ENCODE data around the gene MPO. TPM values are rescaled to one million over a fixed set of nuclear protein-coding genes. Genes with fewer than 3 reads are reported as not detected.

Gene MPO
- total and polyA plus RNA-seq, 9 donors, result 0.02 to 0.67 (median 0.11) TPM; not detected in 4

DNA sequence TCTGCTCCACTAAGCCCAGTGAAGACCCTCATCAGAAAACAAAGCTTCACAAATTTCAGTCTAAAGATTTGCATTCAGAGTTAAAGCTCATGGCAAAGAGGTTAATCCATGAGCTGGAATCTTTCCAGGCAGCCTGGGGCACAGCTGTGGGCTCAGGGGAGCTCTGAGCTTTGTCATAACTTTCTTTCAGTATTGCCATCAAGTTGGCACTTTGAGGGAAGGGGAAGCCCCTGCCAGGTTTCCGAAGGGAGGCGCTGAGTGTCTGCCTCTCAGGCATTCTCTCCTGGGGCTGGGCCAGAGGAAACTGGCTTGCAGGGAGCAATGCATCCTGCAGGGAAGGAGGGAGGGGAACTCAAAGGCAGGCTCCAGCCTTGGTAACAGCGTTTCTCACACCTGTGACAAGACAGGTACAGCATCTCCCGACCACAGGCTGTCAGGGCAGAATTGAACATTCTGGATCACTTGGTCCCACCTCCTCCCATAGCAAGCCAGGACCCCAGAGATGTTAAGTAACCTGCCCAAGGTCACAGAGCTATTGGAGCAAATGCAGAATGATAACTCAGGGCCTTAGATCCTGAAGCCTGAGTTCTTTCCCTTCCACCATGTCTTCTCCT lies 38.5 kb downstream of the MPO start:
- DNase-seq, result no peak
- intact Hi-C loops (cut with DNase I), result no loop called here
- WGBS, 3 donors, result 6 to 12% (median 11%) methylated on average over 4 of the region's 4 CpGs

DNA sequence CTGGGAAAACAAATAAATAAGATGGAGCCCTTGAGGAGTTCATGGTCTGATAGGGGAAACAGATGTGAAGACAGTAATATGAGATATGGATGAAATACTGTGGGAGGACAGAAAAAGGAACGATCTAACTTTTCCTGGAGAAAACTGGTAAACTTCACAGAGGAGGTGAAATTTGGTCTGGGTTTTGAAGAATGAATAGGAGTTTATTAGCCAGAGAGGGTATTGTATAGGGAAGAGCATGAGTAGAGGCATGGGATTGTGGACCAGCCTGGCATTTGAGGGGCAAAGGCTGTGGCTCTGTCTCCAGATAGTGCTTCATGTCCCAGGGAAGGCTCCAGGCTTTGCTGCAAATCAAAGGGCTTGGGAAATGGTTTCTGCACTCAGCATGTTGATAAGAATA lies 40.7 kb downstream of the MPO start:
- no peaks in the 10 kb centered on the region for H3K27me3 ChIP-seq
- no peak for DNase-seq
- no peak overlapping the region for H3K27ac ChIP-seq
- intact Hi-C loops (cut with DNase I), result no loop called here
- 57 to 65% (median 60%) methylated on average over 1 of the region's 1 CpG for WGBS, 3 donors
- no peaks in the 10 kb centered on the region for H3K4me1 ChIP-seq (ENCODE audit: insufficient read depth)
- no peaks in the 10 kb centered on the region for H3K9me3 ChIP-seq
- no peak for TF ChIP-seq EP300 (IDR thresholded peaks at IDR 0.05)
- no peak for TF ChIP-seq POLR2A (IDR thresholded peaks at IDR 0.05)
- TF ChIP-seq, protein P1, sequence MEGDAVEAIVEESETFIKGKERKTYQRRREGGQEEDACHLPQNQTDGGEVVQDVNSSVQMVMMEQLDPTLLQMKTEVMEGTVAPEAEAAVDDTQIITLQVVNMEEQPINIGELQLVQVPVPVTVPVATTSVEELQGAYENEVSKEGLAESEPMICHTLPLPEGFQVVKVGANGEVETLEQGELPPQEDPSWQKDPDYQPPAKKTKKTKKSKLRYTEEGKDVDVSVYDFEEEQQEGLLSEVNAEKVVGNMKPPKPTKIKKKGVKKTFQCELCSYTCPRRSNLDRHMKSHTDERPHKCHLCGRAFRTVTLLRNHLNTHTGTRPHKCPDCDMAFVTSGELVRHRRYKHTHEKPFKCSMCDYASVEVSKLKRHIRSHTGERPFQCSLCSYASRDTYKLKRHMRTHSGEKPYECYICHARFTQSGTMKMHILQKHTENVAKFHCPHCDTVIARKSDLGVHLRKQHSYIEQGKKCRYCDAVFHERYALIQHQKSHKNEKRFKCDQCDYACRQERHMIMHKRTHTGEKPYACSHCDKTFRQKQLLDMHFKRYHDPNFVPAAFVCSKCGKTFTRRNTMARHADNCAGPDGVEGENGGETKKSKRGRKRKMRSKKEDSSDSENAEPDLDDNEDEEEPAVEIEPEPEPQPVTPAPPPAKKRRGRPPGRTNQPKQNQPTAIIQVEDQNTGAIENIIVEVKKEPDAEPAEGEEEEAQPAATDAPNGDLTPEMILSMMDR (IDR thresholded peaks at IDR 0.05), result no peak
- H3K4me3 ChIP-seq, result no peak overlapping the region
- no peaks in the 10 kb centered on the region for H3K36me3 ChIP-seq

More for the DNA sequence above, 38.5 kb downstream of the MPO start:
- TF ChIP-seq, protein P1 (IDR thresholded peaks at IDR 0.05), result no peak
- Histone ChIP-seq H3K36me3 (no peaks in the 10 kb centered on the region), H3K27ac (no peak overlapping the region), H3K27me3 (no peaks in the 10 kb centered on the region), H3K4me3 (no peak overlapping the region), H3K9me3 (no peaks in the 10 kb centered on the region), H3K4me1 (ENCODE audit: insufficient read depth) (no peaks in the 10 kb centered on the region)

DNA sequence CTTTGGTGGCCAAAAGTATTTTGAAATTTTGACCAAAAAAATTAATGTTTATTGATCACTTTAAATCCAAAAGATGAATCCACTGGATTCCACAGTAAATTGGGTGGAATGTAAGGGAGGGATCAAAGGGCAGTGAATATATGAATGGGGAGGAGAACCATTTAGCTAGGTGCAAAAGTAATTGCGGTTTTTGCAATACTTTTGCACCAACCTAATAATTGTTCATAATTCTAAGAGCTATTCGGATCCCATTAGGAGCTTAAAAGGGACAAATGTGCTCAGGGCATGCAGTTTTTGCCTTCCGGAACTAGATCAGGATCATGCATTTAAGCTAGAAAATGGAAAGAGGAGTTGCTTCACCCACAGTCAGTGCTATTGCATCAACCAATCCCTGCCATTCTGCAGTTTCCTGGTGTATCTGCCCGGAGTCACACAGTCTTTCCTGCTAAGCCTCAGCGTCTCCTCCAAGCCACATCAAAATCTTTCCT lies 42.5 kb downstream of the MPO start, which contains the start of gene LPO:
Gene LPO, plus strand, starts transcription at position 438 of the 488 bp plus-strand sequence. CDS start 4,396 bp downstream, outside the sequence.
- no peak for DNase-seq
- TF ChIP-seq POLR2A (IDR thresholded peaks at IDR 0.05) (no peak), EP300 (IDR thresholded peaks at IDR 0.05) (no peak)
- TF ChIP-seq, protein P1 (IDR thresholded peaks at IDR 0.05), result no peak
- intact Hi-C loops (cut with DNase I), result no loop called here

DNA sequence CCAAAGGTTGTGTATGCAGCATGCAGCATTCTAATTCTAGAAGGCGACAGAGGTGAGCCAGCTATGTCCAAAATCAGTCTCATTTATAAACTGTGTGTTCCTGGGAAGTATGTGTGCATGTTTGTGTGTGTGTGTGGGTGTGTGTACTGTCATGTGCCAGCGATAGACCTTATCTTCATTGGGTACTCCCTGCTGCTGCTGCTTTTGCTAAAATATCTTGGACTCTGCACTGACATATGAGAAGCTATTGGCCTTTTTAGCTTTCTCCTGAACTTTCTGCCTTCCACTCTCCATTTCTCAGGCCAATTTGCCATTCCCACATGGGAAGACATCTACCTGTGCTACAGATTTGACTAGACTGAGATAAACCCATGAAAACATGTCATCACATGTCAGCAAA lies 44.3 kb downstream of the MPO start:
- Histone ChIP-seq H3K36me3 (no peaks in the 10 kb centered on the region), H3K4me3 (no peak overlapping the region), H3K4me1 (ENCODE audit: insufficient read depth) (no peaks in the 10 kb centered on the region), H3K27ac (no peak overlapping the region), H3K9me3 (no peaks in the 10 kb centered on the region), H3K27me3 (no peaks in the 10 kb centered on the region)
- TF ChIP-seq, protein P1 (IDR thresholded peaks at IDR 0.05), result no peak
- TF ChIP-seq POLR2A (IDR thresholded peaks at IDR 0.05), result no peak
- no peak for TF ChIP-seq EP300 (IDR thresholded peaks at IDR 0.05)
- WGBS, 3 donors, result 33 to 56% (median 50%) methylated on average over 2 of the region's 2 CpGs
- intact Hi-C loops (cut with DNase I), result no loop called here
- no peak for DNase-seq

More for the DNA sequence above, 42.5 kb downstream of the MPO start, which contains the start of gene LPO:
- H3K27me3 ChIP-seq, result no peaks in the 10 kb centered on the region
- 65 to 70% (median 69%) methylated on average over 5 of the region's 5 CpGs for WGBS, 3 donors
- H3K9me3 ChIP-seq, result no peaks in the 10 kb centered on the region
- no peaks in the 10 kb centered on the region for H3K4me1 ChIP-seq (ENCODE audit: insufficient read depth)
- H3K36me3 ChIP-seq, result no peaks in the 10 kb centered on the region
- no peak within 1 kb of the TSS for H3K27ac ChIP-seq
- H3K4me3 ChIP-seq, result no peak within 1 kb of the TSS

Measured in ovary (tissue), 9 donors.